ENCODE measurements around the gene CFAP46. TPM values are rescaled to one million over a fixed set of nuclear protein-coding genes. Genes with fewer than 3 reads are reported as not detected.

Gene CFAP46
- total and polyA plus RNA-seq, 9 of the 15 experiments (the other 6 are each of a cell fraction or from before 2014, with no cell fraction given): not detected

DNA sequence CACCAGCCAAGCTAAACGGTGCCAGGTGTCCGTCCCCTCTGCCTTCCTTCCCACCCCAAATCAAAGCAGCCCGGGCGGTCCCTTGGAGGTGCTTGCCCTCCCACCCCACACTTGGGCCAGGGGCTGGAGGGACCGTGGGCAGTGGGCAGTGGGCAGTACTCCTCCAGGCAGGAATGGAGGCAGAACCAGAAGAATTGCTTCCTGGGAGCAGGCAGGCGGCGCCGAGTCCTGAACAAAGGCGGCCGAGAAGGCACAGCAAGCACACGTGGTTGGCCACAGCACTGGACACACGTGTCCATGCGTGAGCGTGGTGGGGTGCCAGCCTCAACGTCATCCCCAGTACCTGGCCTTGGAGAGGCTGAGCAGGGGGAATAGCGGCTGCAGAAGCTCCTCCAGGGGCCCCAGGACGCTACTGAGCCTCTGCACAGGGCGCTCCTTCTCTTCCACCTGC is 108.0 kb downstream of the CFAP46 start (continued):
- TF ChIP-seq TAF1 (IDR thresholded peaks at IDR 0.05; ENCODE audit: control insufficient read depth, extremely low read depth, insufficient read depth, low read length, severe bottlenecking) (no peak), TEAD4 (IDR thresholded peaks at IDR 0.05; ENCODE audit: low read length) (no peak), TEAD4 (CRISPR knock-in tag; IDR thresholded peaks at IDR 0.05; ENCODE audit: borderline replicate concordance) (no peak), DNMT1 (IDR thresholded peaks at IDR 0.05) (no peak)

DNA sequence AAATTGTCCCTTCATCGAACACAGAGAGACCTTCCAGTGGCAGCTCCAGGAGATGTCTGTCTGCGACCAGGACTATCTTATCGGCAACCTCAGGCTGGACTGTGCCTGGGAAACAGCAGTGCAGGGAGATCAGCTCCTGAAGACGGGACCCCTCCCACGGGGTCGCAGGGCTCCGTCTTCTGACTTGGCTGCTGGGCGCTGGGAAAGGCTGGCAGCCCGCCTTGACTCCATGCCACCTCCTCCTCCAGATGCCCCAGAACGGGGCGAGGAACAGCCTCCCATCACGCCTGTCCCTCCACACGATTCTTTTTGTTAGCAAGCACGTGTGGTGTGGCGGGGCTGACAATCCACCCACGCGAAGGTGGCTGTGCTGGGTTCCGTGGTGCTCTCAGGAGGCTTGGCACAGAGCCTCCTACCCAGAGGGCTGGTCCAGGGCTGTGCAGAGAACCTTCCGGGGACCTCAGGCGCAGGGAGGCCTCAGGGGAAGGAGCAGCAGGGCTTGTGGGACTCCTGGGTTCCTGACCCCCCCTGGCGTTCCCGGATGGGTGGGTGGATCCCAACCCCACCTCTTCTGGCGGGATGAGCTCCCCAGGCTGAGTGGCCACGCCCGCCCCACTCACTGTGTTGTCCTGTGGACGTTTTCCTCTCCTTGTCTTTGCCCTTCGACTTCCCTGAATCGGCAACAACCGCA is 108.8 kb downstream of the CFAP46 start:
- H3K4me2 ChIP-seq (ENCODE audit: insufficient read depth, low read length): no peak overlapping the region
- FAIRE-seq (no peak), DNase-seq (ENCODE audit: extremely low read depth in 1 of 4, low spot score in 3 of 4) (no peak), ATAC-seq (no peak)
- ChIA-PET POLR2A (no interaction called here), CTCF (ENCODE audit: low intra/inter-chr PET ratio) (no interaction called here)
- no peaks in the 10 kb centered on the region for H3K9me1 ChIP-seq (ENCODE audit: control insufficient read depth, insufficient read depth, low read length)
- BruUV-seq (replicated peaks): no TSS peak
- in situ Hi-C loops (cut with MboI) (no loop called here), intact Hi-C loops (cut with micrococcal nuclease) (no loop called here)
- no peak for TF ChIP-seq NONO (IDR thresholded peaks at IDR 0.05; ENCODE audit: low read depth in 2 of 2, low read length in 1 of 2)
- H3K9ac ChIP-seq (ENCODE audit: insufficient read depth in 1 of 2, low read depth in 2 of 2, low read length in 2 of 2): no peak overlapping the region
- H4K20me1 ChIP-seq (replicated peaks; ENCODE audit: control insufficient read depth, insufficient read depth, low read length): no peaks in the 10 kb centered on the region
- no peaks in the 10 kb centered on the region for H3K79me2 ChIP-seq (ENCODE audit: control insufficient read depth, insufficient read depth, low read length)
- H3K36me3 ChIP-seq (ENCODE audit: control insufficient read depth, insufficient read depth, low read length): no peaks in the 10 kb centered on the region
- no peaks in the 10 kb centered on the region for H3K9me3 ChIP-seq (replicated peaks; ENCODE audit: control insufficient read depth, insufficient read depth, low read depth, low read length)
- WGBS (ENCODE audit: insufficient coverage, low coverage, missing lambda C conversion rate): 3% methylated on average over 20 of the region's 29 CpGs
- no peak overlapping the region for H3K4me3 ChIP-seq
- peaks cover 0 to 7% of the 10 kb centered on the region in 2 experiments; a peak in 1 of 5 replicates for H3K4me1 ChIP-seq (replicated peaks in 1 of 2; ENCODE audit: control insufficient read depth in 2 of 2, insufficient read depth in 2 of 2, low read length in 2 of 2)
- no peak overlapping the region for H2AFZ ChIP-seq (ENCODE audit: low read depth, low read length)
- H3K27me3 ChIP-seq (ENCODE audit: control insufficient read depth in 2 of 2, insufficient read depth in 2 of 2, low read length in 2 of 2): peaks cover 0 to 21% of the 10 kb centered on the region in 2 experiments; a peak in 3 of 5 replicates
- no peak overlapping the region for H3K27ac ChIP-seq (ENCODE audit: extremely low read depth, low read depth, low read length)
